CD4-positive, alpha-beta memory T cell (primary cell): ENCODE measurements around the gene FADS2. TPM values are rescaled to one million over a fixed set of nuclear protein-coding genes. Genes with fewer than 3 reads are reported as not detected.
A peak's percentile ranks its signal among the peaks of the same experiment; 100 is the strongest.

ENCODE experiments used
- CTCF ChIA-PET: fragments of 350-600 bp; sonication (Branson Sonifier 250); formaldehyde crosslinking; loops from one replicate; lab custom pipeline; 2021; ENCODE audit warnings: inconsistent platforms; ENCODE audit not compliant: partially characterized antibody; lab: Charles Lee
- POLR2A ChIA-PET: fragments of 350-600 bp; sonication (Branson Sonifier 250); formaldehyde crosslinking; loops from one replicate; lab custom pipeline; 2021; ENCODE audit not compliant: partially characterized antibody; lab: Charles Lee
- DNase-seq, 5 donors: peaks; one replicate each; pipeline versions ENCODE4 v3.0.0 to v3.0.0-alpha.2; 2020 to 2022; ENCODE audit warnings: mixed read lengths in 1 of 5
- H3K27ac ChIP-seq: one replicate; pipeline ENCODE4 v1.7.0; 2013; ENCODE audit warnings: low read depth, low read length
- H3K27me3 ChIP-seq: 2 replicates; pipeline ENCODE4 v1.7.0; 2013; ENCODE audit warnings: mild to moderate bottlenecking, low read length, moderate library complexity; ENCODE audit not compliant: insufficient read depth
- H3K36me3 ChIP-seq: 2 replicates; pipeline ENCODE4 v1.7.0; 2013; ENCODE audit warnings: mild to moderate bottlenecking, low read length, moderate library complexity; ENCODE audit not compliant: insufficient read depth
- H3K4me1 ChIP-seq: 2 replicates; pipeline ENCODE4 v1.7.0; 2013; ENCODE audit warnings: mild to moderate bottlenecking, low read length, moderate library complexity; ENCODE audit not compliant: insufficient read depth
- H3K4me3 ChIP-seq, 2 donors: one replicate each; pipeline ENCODE4 v1.7.0; 2013; ENCODE audit warnings: low read length in 2 of 2, mild to moderate bottlenecking in 1 of 2
- H3K9me3 ChIP-seq, 2 donors: one replicate each; pipeline ENCODE4 v1.7.0; 2013; ENCODE audit warnings: low read length in 2 of 2, control low read depth in 1 of 2; ENCODE audit not compliant: control insufficient read depth in 1 of 2
- H3K27ac Mint-ChIP-seq, 7 donors: one replicate each; pipeline ENCODE4 v1.8.0; 2020 to 2021; ENCODE audit warnings: mixed read lengths in 7 of 7, mild to moderate bottlenecking in 6 of 7, inconsistent platforms in 3 of 7, moderate library complexity in 3 of 7
- H3K27me3 Mint-ChIP-seq, 2 donors: one replicate each; pipeline ENCODE4 v1.8.0; 2020 to 2021; ENCODE audit warnings: mixed read lengths in 2 of 2
- H3K36me3 Mint-ChIP-seq, 2 donors: one replicate each; pipeline ENCODE4 v1.8.0; 2020 to 2021; ENCODE audit warnings: mixed read lengths in 2 of 2, inconsistent platforms in 1 of 2, mild to moderate bottlenecking in 1 of 2
- H3K4me1 Mint-ChIP-seq, 4 donors: one replicate each; pipeline ENCODE4 v1.8.0; 2020 to 2021; ENCODE audit warnings: mixed read lengths in 4 of 4, mild to moderate bottlenecking in 1 of 4
- H3K4me3 Mint-ChIP-seq, 8 donors: one replicate each; pipeline ENCODE4 v1.8.0; 2020 to 2021; ENCODE audit warnings: mixed read lengths in 8 of 8, mild to moderate bottlenecking in 7 of 8, moderate library complexity in 6 of 8, inconsistent platforms in 3 of 8
- H3K9me3 Mint-ChIP-seq, 8 donors: one replicate each; pipeline ENCODE4 v1.8.0; 2020 to 2021; ENCODE audit warnings: mixed read lengths in 8 of 8, mild to moderate bottlenecking in 5 of 8, inconsistent platforms in 3 of 8, moderate library complexity in 1 of 8
- intact Hi-C: fragments of 100-400 bp; cut with micrococcal nuclease; formaldehyde crosslinking; loops from one replicate; pipeline ENCODE4 v1.15.1; 2023
- polyA plus RNA-seq, 2 donors: library from polyadenylated mRNA; unstranded; fragments of 300-500 nt; fragmentation: Illumina TruSeq; gene quantifications; one replicate each; pipeline ENCODE4 v1.2.3, GENCODE V29; 2021
- total RNA-seq, 2 experiments: library from RNA; stranded (reverse); gene quantifications; one replicate each; pipeline ENCODE4 v1.2.3, GENCODE V29; 2021

Gene FADS2
- total and polyA plus RNA-seq, 4 experiments from 2014 or later: 0.06 to 0.94 (median 0.47) TPM

DNA sequence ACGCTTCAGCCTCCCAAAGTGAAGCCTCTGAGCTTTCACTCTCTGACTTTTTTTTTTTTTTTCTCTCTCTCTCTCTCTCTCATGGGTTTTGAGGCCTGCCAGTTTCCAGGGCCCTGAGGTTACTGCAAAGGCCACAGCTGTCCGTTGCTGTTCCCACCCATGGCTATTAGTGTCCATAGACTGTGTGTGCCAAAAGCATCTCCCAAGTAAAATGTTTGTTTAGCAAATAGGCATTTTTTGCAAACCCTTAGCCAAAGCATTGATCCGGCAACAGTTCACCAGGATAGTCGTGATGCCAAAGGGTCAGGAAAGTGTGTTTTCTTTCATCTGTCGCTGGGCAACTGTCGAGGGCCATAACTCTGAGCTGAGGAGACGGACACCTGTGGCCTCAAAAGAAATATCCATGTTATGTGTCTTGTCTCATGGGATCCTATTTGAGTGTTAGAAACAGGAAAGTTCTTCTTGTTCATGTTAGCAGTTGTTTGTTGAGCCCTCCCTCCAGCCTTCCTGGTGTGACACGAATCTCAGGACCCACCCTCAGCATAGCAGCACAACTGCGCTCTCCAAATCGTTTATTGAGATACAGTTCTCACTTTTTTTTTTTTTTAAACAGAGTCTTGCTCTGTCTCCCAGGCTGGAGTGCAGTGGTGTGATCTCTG is 18.4 kb downstream of the FADS2 start:
- POLR2A ChIA-PET: no interaction called here
- Histone ChIP-seq H3K4me3 (no peak overlapping the region), H3K27me3 (no peaks in the 10 kb centered on the region), H3K4me1 (no peaks in the 10 kb centered on the region), H3K9me3 (no peaks in the 10 kb centered on the region), H3K27ac (no peak overlapping the region), H3K36me3 (no peaks in the 10 kb centered on the region)
- Mint-ChIP-seq H3K9me3 (no peaks in the 10 kb centered on the region), H3K4me1 (no peaks in the 10 kb centered on the region), H3K4me3 (no peak overlapping the region), H3K27ac (no peak overlapping the region), H3K36me3 (no peaks in the 10 kb centered on the region), H3K27me3 (no peaks in the 10 kb centered on the region)
- CTCF ChIA-PET: interaction anchor here (1.3 kb wide), 2 partner anchors 26 to 235 kb away, joined by 3 to 7 read pairs; no protein-coding TSS in a partner anchor
- intact Hi-C loops: no loop called here
- no peak for DNase-seq

DNA sequence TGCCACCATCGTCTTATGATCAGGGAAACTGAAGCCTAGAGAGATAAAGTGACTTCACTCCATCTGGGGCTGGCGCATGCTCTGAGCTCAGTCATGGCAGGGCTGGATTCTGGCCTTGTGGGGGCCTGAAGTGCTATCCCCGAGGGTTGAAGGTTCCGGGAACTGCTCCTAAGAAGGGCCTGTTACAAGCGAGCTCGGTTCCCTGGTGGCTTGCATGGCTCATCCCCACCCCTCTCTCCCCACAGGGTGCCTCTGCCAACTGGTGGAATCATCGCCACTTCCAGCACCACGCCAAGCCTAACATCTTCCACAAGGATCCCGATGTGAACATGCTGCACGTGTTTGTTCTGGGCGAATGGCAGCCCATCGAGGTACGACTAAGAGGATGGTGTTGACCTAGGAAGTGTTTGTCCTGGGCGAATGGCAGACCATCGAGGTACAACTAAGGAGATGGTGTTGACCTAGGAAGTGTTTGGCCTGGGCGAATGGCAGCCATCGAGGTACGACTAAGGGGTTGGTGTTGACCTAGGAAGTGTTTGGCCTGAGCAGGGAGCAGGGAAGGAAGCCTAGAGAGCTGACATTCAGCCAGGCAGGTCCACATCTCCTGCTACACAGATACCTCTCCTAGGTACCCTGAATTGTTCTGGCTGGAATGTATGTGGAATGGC is 19.9 kb downstream of the FADS2 start:
- POLR2A ChIA-PET: no interaction called here
- CTCF ChIA-PET: no interaction called here
- no peak overlapping the region for H3K4me3 Mint-ChIP-seq
- no peak overlapping the region for H3K4me3 ChIP-seq
- intact Hi-C loops: no loop called here
- no peaks in the 10 kb centered on the region for H3K36me3 ChIP-seq
- no peaks in the 10 kb centered on the region for H3K9me3 ChIP-seq
- H3K4me1 ChIP-seq: no peaks in the 10 kb centered on the region
- H3K27me3 ChIP-seq: no peaks in the 10 kb centered on the region
- H3K27ac ChIP-seq: no peak overlapping the region
- H3K36me3 Mint-ChIP-seq: no peaks in the 10 kb centered on the region
- no peak for DNase-seq
- no peaks in the 10 kb centered on the region for H3K27me3 Mint-ChIP-seq
- H3K4me1 Mint-ChIP-seq: no peaks in the 10 kb centered on the region
- no peaks in the 10 kb centered on the region for H3K9me3 Mint-ChIP-seq
- H3K27ac Mint-ChIP-seq: peak overlapping the region in 2 of 7 donors; percentile 35 to 78

DNA sequence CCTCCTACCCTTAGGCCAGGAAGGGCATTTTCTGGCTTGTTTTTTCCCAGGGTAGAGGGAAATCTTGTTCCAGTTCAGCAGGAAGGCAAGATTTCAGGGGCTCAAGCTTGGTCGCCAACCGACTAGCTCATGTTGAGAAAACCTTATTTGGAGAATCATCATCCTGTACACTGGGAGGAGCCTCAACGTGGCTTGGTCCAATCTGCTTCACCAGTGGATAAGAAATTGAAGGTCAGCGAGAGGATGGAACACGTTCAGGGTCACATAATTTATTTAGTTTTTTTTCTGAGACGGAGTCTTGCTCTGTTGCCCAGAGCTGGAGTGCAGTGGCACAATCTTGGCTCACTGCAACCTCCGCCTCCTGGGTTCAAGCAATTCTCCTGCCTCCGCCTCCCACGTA is 20.5 kb downstream of the FADS2 start:
- H3K9me3 ChIP-seq: no peaks in the 10 kb centered on the region
- H3K36me3 ChIP-seq: no peaks in the 10 kb centered on the region
- no peaks in the 10 kb centered on the region for H3K4me1 ChIP-seq
- H3K27me3 ChIP-seq: no peaks in the 10 kb centered on the region
- no peak overlapping the region for H3K27ac ChIP-seq
- intact Hi-C loops: no loop called here
- H3K4me3 ChIP-seq: no peak overlapping the region
- ChIA-PET CTCF (no interaction called here), POLR2A (no interaction called here)
- H3K27me3 Mint-ChIP-seq: no peaks in the 10 kb centered on the region
- no peaks in the 10 kb centered on the region for H3K4me1 Mint-ChIP-seq
- DNase-seq: no peak
- H3K9me3 Mint-ChIP-seq: no peaks in the 10 kb centered on the region
- no peak overlapping the region for H3K27ac Mint-ChIP-seq
- H3K4me3 Mint-ChIP-seq: no peak overlapping the region
- no peaks in the 10 kb centered on the region for H3K36me3 Mint-ChIP-seq

DNA sequence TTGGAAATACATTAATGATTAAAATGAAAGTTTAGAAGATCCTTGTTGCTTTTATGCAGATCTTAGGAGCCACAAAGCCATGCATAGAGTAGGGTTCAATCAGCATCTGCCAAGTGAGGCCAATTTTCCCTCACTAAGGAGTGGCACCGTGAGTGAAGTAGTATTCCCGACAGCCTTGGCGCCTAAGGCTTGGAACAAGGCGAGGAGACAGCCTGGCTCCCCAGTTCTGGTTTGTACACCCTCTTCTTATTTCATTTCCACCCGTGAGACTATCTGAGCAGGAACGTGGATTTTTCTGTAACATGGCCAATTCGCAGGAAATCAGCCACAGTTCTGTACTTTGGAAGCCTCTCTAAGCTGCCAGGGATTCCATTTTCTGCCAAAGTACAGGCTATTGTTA is 22.6 kb downstream of the FADS2 start:
- Histone ChIP-seq H3K27ac (no peak overlapping the region), H3K27me3 (no peaks in the 10 kb centered on the region), H3K9me3 (no peaks in the 10 kb centered on the region), H3K4me1 (no peaks in the 10 kb centered on the region), H3K36me3 (no peaks in the 10 kb centered on the region), H3K4me3 (no peak overlapping the region)
- intact Hi-C loops: no loop called here
- H3K36me3 Mint-ChIP-seq: no peaks in the 10 kb centered on the region
- no peak overlapping the region for H3K27ac Mint-ChIP-seq
- DNase-seq: no peak
- H3K9me3 Mint-ChIP-seq: no peaks in the 10 kb centered on the region
- H3K4me3 Mint-ChIP-seq: no peak overlapping the region
- no peaks in the 10 kb centered on the region for H3K27me3 Mint-ChIP-seq
- ChIA-PET CTCF (no interaction called here), POLR2A (no interaction called here)
- no peaks in the 10 kb centered on the region for H3K4me1 Mint-ChIP-seq

DNA sequence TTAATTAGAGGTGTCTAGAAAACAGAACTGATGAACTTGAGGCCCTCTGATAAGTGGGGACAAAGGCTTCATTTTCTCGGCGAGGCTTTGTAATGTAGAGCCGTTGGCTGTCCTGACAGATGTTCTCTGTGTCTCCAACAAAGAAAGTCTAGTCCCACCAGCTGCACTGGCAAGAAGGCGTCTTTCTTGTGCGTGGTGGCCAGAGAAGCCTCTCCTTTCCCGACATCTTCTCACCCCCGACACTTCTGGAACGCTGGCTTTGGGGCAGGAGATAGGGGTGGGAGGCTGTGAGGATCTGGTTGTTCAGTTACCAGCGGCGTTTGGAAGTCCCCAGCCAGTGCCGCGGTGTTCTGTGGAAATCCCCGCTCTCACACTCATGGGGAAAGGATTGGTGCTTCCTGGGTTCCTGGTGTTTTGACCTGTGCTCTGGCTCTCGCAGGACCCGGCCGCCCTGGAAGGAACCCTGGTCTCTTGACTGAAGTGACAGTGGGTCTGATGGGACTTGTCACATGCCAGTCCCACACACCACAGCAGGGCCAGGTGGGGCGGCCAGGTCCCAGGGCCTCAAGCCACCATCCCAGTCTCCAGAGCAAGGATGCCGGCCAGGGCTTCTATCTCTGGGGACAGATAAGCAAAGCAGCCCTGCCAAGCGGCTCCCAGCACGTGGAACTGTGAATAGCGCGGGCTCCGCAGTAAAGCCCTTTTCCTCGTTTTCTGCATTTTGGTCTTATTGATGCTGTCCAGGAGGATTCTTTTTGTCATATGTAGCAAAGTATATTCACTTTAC is 23.2 kb downstream of the FADS2 start:
- Histone ChIP-seq H3K4me3 (no peak overlapping the region), H3K9me3 (no peaks in the 10 kb centered on the region), H3K36me3 (no peaks in the 10 kb centered on the region), H3K27me3 (no peaks in the 10 kb centered on the region), H3K27ac (no peak overlapping the region), H3K4me1 (no peaks in the 10 kb centered on the region)
- Mint-ChIP-seq H3K36me3 (no peaks in the 10 kb centered on the region), H3K9me3 (no peaks in the 10 kb centered on the region), H3K27ac (no peak overlapping the region), H3K27me3 (no peaks in the 10 kb centered on the region), H3K4me1 (no peaks in the 10 kb centered on the region), H3K4me3 (no peak overlapping the region)
- POLR2A ChIA-PET: no interaction called here
- intact Hi-C loops: no loop called here
- CTCF ChIA-PET: no interaction called here
- DNase-seq: no peak

DNA sequence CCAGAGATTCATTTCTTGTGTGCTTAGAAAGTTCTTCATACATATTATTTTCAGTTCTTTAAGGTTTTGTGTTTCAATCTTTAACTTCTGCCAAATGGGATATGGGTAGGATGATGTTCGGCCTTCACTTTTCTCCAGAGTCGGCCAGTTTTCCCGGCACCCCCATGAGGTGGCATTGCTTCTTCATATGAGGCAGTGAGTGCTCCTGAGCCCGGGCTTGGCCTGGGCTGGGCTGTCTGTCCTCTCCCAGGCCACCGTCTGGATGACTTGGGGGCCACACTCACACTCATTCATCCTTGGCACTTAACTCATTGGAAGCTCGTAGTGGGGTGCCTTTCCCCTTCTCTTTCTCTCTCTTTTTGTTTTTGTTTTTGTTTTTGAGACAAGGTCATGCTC is 23.8 kb downstream of the FADS2 start:
- Mint-ChIP-seq H3K27me3 (no peaks in the 10 kb centered on the region), H3K4me3 (no peak overlapping the region), H3K36me3 (no peaks in the 10 kb centered on the region), H3K4me1 (no peaks in the 10 kb centered on the region), H3K9me3 (no peaks in the 10 kb centered on the region), H3K27ac (no peak overlapping the region)
- Histone ChIP-seq H3K36me3 (no peaks in the 10 kb centered on the region), H3K9me3 (no peaks in the 10 kb centered on the region), H3K4me3 (no peak overlapping the region), H3K27me3 (no peaks in the 10 kb centered on the region), H3K4me1 (no peaks in the 10 kb centered on the region), H3K27ac (no peak overlapping the region)
- intact Hi-C loops: no loop called here
- DNase-seq: no peak
- POLR2A ChIA-PET: no interaction called here
- CTCF ChIA-PET: no interaction called here

DNA sequence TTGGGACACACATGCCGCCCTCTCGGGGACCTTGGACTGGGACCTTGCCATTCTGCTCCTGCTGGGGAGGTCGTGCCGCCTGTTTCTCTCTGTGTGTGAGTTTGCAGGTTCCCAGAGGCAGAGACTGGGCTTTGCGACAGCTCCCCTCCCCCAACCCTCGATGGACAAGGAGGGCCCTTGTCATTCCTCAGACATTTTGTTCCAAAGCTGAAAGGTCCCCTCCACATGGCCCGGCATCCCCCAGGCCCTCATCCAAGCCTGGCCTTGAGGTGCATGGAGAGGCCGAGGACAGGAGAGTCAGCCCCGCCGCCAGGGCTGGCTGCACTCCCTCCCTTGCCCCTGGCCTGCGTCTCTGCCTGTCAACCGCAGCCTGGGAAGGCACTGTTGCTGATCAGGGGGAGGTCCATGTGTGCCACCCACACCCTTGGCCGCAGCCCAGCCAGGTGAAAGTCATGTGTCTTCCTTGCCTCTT is 25.6 kb downstream of the FADS2 start:
- H3K27ac Mint-ChIP-seq: no peak overlapping the region
- no peak for DNase-seq
- no peaks in the 10 kb centered on the region for H3K9me3 Mint-ChIP-seq
- Histone ChIP-seq H3K4me1 (no peaks in the 10 kb centered on the region), H3K9me3 (no peaks in the 10 kb centered on the region), H3K4me3 (no peak overlapping the region), H3K27ac (no peak overlapping the region), H3K36me3 (no peaks in the 10 kb centered on the region), H3K27me3 (no peaks in the 10 kb centered on the region)
- no peaks in the 10 kb centered on the region for H3K27me3 Mint-ChIP-seq
- ChIA-PET CTCF (no interaction called here), POLR2A (no interaction called here)
- intact Hi-C loops: no loop called here
- no peak overlapping the region for H3K4me3 Mint-ChIP-seq
- H3K36me3 Mint-ChIP-seq: no peaks in the 10 kb centered on the region
- no peaks in the 10 kb centered on the region for H3K4me1 Mint-ChIP-seq
